HCT116 (cell line): Measurements from ENCODE around the gene TTC17. TPM values are rescaled to one million over a fixed set of nuclear protein-coding genes. Genes with fewer than 3 reads are reported as not detected.

ENCODE experiments used
- ATAC-seq: fragments of 200-7000 bp; cut with Tn5 transposase; 2 replicates; pipeline ENCODE4 v1.9.1; 2020; ENCODE audit warnings: mild to moderate bottlenecking, moderate library complexity
- BruUV-seq: library from RNA; stranded (reverse); fragments of 400-500 nt; replicated peaks from 2 replicates; lab custom pipeline; 2021; lab: Mats Ljungman, UMichigan
- CTCF ChIA-PET: fragments of 300-600 bp; sonication (Branson Sonifier 250); formaldehyde crosslinking; loops from one replicate; lab custom pipeline; 2021; ENCODE audit warnings: antibody characterized with exemption; lab: Charles Lee
- POLR2A ChIA-PET: fragments of 300-600, 350-600 bp; sonication (Branson Sonifier 250); formaldehyde crosslinking; loops from one replicate; lab custom pipeline; 2021; ENCODE audit warnings: antibody characterized with exemption; lab: Charles Lee
- RAD21 ChIA-PET, 2 experiments: fragments of 300-600 bp; sonication (Branson Sonifier 250); formaldehyde crosslinking; loops; one replicate each; lab custom pipeline; 2023; ENCODE audit warnings: low total read pairs in 2 of 2; ENCODE audit not compliant: uncharacterized antibody in 2 of 2, unreplicated experiment in 2 of 2, low non-redundant PET in 1 of 2; lab: Charles Lee
- DNase-seq: peaks from one replicate; pipeline ENCODE4 v3.0.0-alpha.2; 2010; ENCODE audit warnings: low read depth, low spot score
- H2AFZ ChIP-seq: fragments of 200-600 bp; shearing (Covaris generic), sonication (generic); 2 replicates; pipeline ENCODE4 v1.6.1; 2017; ENCODE audit warnings: low read depth, mixed run types, mixed read lengths, antibody characterized with exemption, low read length; ENCODE audit not compliant: poor library complexity, severe bottlenecking
- H3K27ac ChIP-seq: 2 replicates; pipeline ENCODE4 v1.5.1; 2012; ENCODE audit warnings: low read depth, low read length
- H3K27me3 ChIP-seq: fragments of 200-600 bp; sonication (generic); 2 replicates; pipeline ENCODE4 v1.6.1; 2016; ENCODE audit warnings: mixed run types, low read length, mixed read lengths; ENCODE audit not compliant: insufficient read depth
- H3K36me3 ChIP-seq, 2 experiments: fragments of 200-500 bp in 1 of 2; fragments of 200-600 bp in 1 of 2; sonication (Bioruptor generic) in 1 of 2; sonication (generic) in 1 of 2; 2 replicates each; pipeline versions ENCODE4 v1.5.1 to v1.6.1; 2014 to 2016; ENCODE audit warnings: low read length in 2 of 2, inconsistent platforms in 1 of 2, mixed read lengths in 1 of 2, mixed run types in 1 of 2; ENCODE audit not compliant: insufficient read depth in 2 of 2, control insufficient read depth in 1 of 2
- H3K4me1 ChIP-seq, 2 experiments: fragments of 200-600 bp in 1 of 2; sonication (generic) in 1 of 2; 2 replicates each; pipeline versions ENCODE4 v1.5.1 to v1.6.1; 2012 to 2017; ENCODE audit warnings: low read length in 2 of 2, inconsistent platforms in 1 of 2, mild to moderate bottlenecking in 1 of 2, mixed read lengths in 1 of 2, mixed run types in 1 of 2, moderate library complexity in 1 of 2; ENCODE audit not compliant: insufficient read depth in 2 of 2, control insufficient read depth in 1 of 2
- H3K4me2 ChIP-seq: fragments of 200-600 bp; sonication (generic); 2 replicates; pipeline ENCODE4 v1.6.1; 2017; ENCODE audit warnings: mixed run types, low read length, mixed read lengths
- H3K4me3 ChIP-seq, 2 experiments: fragments of 200-600 bp in 1 of 2; sonication (generic) in 1 of 2; replicated peaks in 1 of 2; 2 replicates each; pipeline ENCODE4 v1.5.1; 2011 to 2016; ENCODE audit warnings: low read length in 2 of 2, control low read depth in 1 of 2, low read depth in 1 of 2, mild to moderate bottlenecking in 1 of 2, mixed read lengths in 1 of 2, mixed run types in 1 of 2
- H3K79me2 ChIP-seq: fragments of 200-600 bp; sonication (generic); 2 replicates; pipeline ENCODE4 v1.6.1; 2017; ENCODE audit warnings: mild to moderate bottlenecking, mixed run types, low read length, moderate library complexity, mixed read lengths; ENCODE audit not compliant: insufficient read depth
- H3K9ac ChIP-seq: fragments of 200-600 bp; sonication (generic); 2 replicates; pipeline ENCODE4 v1.6.1; 2016; ENCODE audit warnings: low read length, mixed read lengths
- H3K9me2 ChIP-seq: fragments of 200-600 bp; sonication (generic), shearing (Covaris generic); 2 replicates; pipeline ENCODE4 v1.6.1; 2017; ENCODE audit warnings: mixed run types, mild to moderate bottlenecking, moderate library complexity; ENCODE audit not compliant: insufficient read depth
- H3K9me3 ChIP-seq, 2 experiments: fragments of 200-500 bp in 1 of 2; fragments of 200-600 bp in 1 of 2; sonication (Bioruptor generic) in 1 of 2; sonication (generic) in 1 of 2; 2 replicates each; pipeline ENCODE4 v1.6.1; 2014 to 2017; ENCODE audit warnings: low read length in 2 of 2, mixed read lengths in 2 of 2, inconsistent platforms in 1 of 2, low read depth in 1 of 2, mild to moderate bottlenecking in 1 of 2, mixed run types in 1 of 2, moderate library complexity in 1 of 2; ENCODE audit not compliant: control insufficient read depth in 1 of 2, insufficient read depth in 1 of 2
- H4K20me1 ChIP-seq: fragments of 200-600 bp; sonication (generic), shearing (Covaris generic); 2 replicates; pipeline ENCODE4 v1.6.1; 2017; ENCODE audit warnings: mixed run types, mild to moderate bottlenecking, moderate library complexity; ENCODE audit not compliant: insufficient read depth
- CBX3 ChIP-seq: IDR thresholded peaks from 2 replicates; pipeline ENCODE4 v1.6.1; 2012; ENCODE audit warnings: low read depth
- CTCF ChIP-seq, 3 experiments: fragments of 200-600 bp in 1 of 3; sonication (generic) in 1 of 3; IDR thresholded peaks in 2 of 3; conservative IDR thresholded peaks in 1 of 3; 2 replicates each; pipeline ENCODE4 v1.5.1; 2012 to 2017; ENCODE audit warnings: low read depth in 2 of 3, low read length in 2 of 3, antibody characterized with exemption in 1 of 3, borderline replicate concordance in 1 of 3, control low read depth in 1 of 3, mild to moderate bottlenecking in 1 of 3, mixed read lengths in 1 of 3, mixed run types in 1 of 3, moderate library complexity in 1 of 3; ENCODE audit not compliant: insufficient read depth in 1 of 3
- EGR1 ChIP-seq: IDR thresholded peaks from 2 replicates; pipeline ENCODE4 v1.6.1; 2012; ENCODE audit warnings: low read depth
- ELF1 ChIP-seq: IDR thresholded peaks from 2 replicates; pipeline ENCODE4 v1.6.1; 2012; ENCODE audit warnings: low read depth, borderline replicate concordance
- EZH2phosphoT487 ChIP-seq: fragments of 200-600 bp; IDR thresholded peaks from 2 replicates; pipeline ENCODE4 v1.6.1; 2018; ENCODE audit warnings: antibody characterized with exemption, borderline replicate concordance
- RAD21 ChIP-seq: IDR thresholded peaks from 2 replicates; pipeline ENCODE4 v1.6.1; 2012; ENCODE audit warnings: low read depth, mild to moderate bottlenecking
- REST ChIP-seq: IDR thresholded peaks from 2 replicates; pipeline ENCODE4 v1.6.1; 2012; ENCODE audit warnings: low read depth
- SIN3A ChIP-seq: IDR thresholded peaks from 2 replicates; pipeline ENCODE4 v1.6.1; 2012; ENCODE audit warnings: low read depth
- TCF7L2 ChIP-seq: IDR thresholded peaks from 2 replicates; pipeline ENCODE4 v1.7.0; 2011; ENCODE audit warnings: borderline replicate concordance, inconsistent platforms; ENCODE audit not compliant: insufficient read depth, insufficient read length; ENCODE audit errors: extremely low read depth
- YY1 ChIP-seq: IDR thresholded peaks from 2 replicates; pipeline ENCODE4 v1.6.1; 2011; ENCODE audit warnings: low read length, low read depth, moderate library complexity, mild to moderate bottlenecking; ENCODE audit not compliant: insufficient replicate concordance; ENCODE audit errors: extremely low read depth
- ZFX ChIP-seq: fragments of 450-650 bp; IDR thresholded peaks from 2 replicates; pipeline ENCODE4 v1.6.1; 2017
- intact Hi-C: fragments of 100-400 bp; cut with micrococcal nuclease; formaldehyde crosslinking; loops from 2 replicates; pipeline ENCODE4 v1.10.0; 2022
- total RNA-seq: library from RNA; stranded (reverse); gene quantifications from one replicate; pipeline ENCODE4 v1.2.1, GENCODE V29; 2021; ENCODE audit not compliant: unreplicated experiment

Gene TTC17
- total RNA-seq, 1 experiment from 2014 or later = 51.6 TPM

GRCh38 chr11:43440486-43440885 is 81.8 kb downstream of the TTC17 start:
- intact Hi-C loops = no loop called here
- Histone ChIP-seq H3K27me3 (no peaks in the 10 kb centered on the region), H3K27ac (no peak overlapping the region), H3K9me3 (no peaks in the 10 kb centered on the region), H3K9me2 (no peaks in the 10 kb centered on the region), H3K4me2 (no peak overlapping the region), H4K20me1 (no peaks in the 10 kb centered on the region), H3K4me1 (no peaks in the 10 kb centered on the region), H3K4me3 (no peak overlapping the region), H3K79me2 (no peaks in the 10 kb centered on the region), H3K9ac (no peak overlapping the region), H2AFZ (no peak overlapping the region), H3K36me3 (peaks cover 17 to 31% of the 10 kb centered on the region in 2 experiments; a peak in 3 of 4 replicates)
- no TSS peak for BruUV-seq
- ChIA-PET POLR2A (no interaction called here), RAD21 (no interaction called here), CTCF (no interaction called here)
- no peak for ATAC-seq
- TF ChIP-seq CTCF (IDR thresholded peaks at IDR 0.05 in 2 of 3, conservative IDR thresholded peaks at IDR 0.05 in 1 of 3; ENCODE audit: borderline replicate concordance in 1 of 3, insufficient read depth in 1 of 3, low read depth in 2 of 3, low read length in 2 of 3) = no peak
- no peak for TF ChIP-seq ZFX
- DNase-seq = no peak

- Histone ChIP-seq H3K27me3 (no peaks in the 10 kb centered on the region), H3K9me3 (no peaks in the 10 kb centered on the region), H3K79me2 (no peaks in the 10 kb centered on the region), H3K9ac (no peak overlapping the region), H3K36me3 (peaks cover 7 to 37% of the 10 kb centered on the region in 2 experiments; a peak in 3 of 4 replicates), H3K4me3 (no peak overlapping the region), H3K27ac (no peak overlapping the region), H2AFZ (no peak overlapping the region), H3K4me1 (no peaks in the 10 kb centered on the region), H3K4me2 (no peak overlapping the region), H4K20me1 (no peaks in the 10 kb centered on the region), H3K9me2 (no peaks in the 10 kb centered on the region)
- ChIA-PET CTCF (no interaction called here), POLR2A (no interaction called here), RAD21 (no interaction called here)
- BruUV-seq = no TSS peak
- DNase-seq (no peak), ATAC-seq (no peak)
- intact Hi-C loops = no loop called here
- TF ChIP-seq YY1 = no peak
- no peak for TF ChIP-seq EGR1
- no peak for TF ChIP-seq EZH2phosphoT487
- no peak for TF ChIP-seq ELF1
- TF ChIP-seq TCF7L2 = no peak
- TF ChIP-seq RAD21 = no peak
- TF ChIP-seq REST = no peak
- no peak for TF ChIP-seq CTCF (IDR thresholded peaks at IDR 0.05 in 2 of 3, conservative IDR thresholded peaks at IDR 0.05 in 1 of 3; ENCODE audit: borderline replicate concordance in 1 of 3, insufficient read depth in 1 of 3, low read depth in 2 of 3, low read length in 2 of 3)
- no peak for TF ChIP-seq SIN3A
- no peak for TF ChIP-seq CBX3
Observed at GRCh38 chr11:43443811-43444210, 85.1 kb downstream of the TTC17 start.
